Lower leg skin (tissue), 4 donors: ENCODE measurements around the gene ERC1. TPM values are rescaled to one million over a fixed set of nuclear protein-coding genes. Genes with fewer than 3 reads are reported as not detected.

ENCODE experiments used
- DNase-seq, 2 donors: peaks; one replicate each; pipeline ENCODE4 v3.0.0-alpha.2; 2019; ENCODE audit warnings: low spot score in 2 of 2
- H3K4me3 ChIP-seq: fragments of 200-600 bp; sonication (generic); 2 replicates; pipeline ENCODE4 v1.5.1; 2017; ENCODE audit warnings: mild to moderate bottlenecking, low read depth; ENCODE audit not compliant: poor library complexity, severe bottlenecking
- POLR2A ChIP-seq, 2 donors: fragments of 450-650 bp; IDR thresholded peaks; one replicate each; pipeline ENCODE4 v1.6.1; 2016 to 2017; ENCODE audit warnings: antibody characterized with exemption in 2 of 2, mild to moderate bottlenecking in 1 of 2, moderate library complexity in 1 of 2
- WGBS, 2 donors: methylation state at CpG; one replicate each; pipeline ENCODE4 v1.1.5; 2018; 5-methylcytosine and 5-hydroxymethylcytosine counted together
- intact Hi-C: fragments of 100-400 bp; cut with DNase I; formaldehyde crosslinking; loops from one replicate; pipeline ENCODE4 v1.15.0; 2023; ENCODE audit warnings: low total_unique reads
- total RNA-seq, 4 donors: library from RNA; depleted of rRNA; stranded (reverse); fragments of >200 nt; gene quantifications; one replicate each; pipeline ENCODE4 v1.1.0, GENCODE V29; 2016
- TF ChIP-seq, protein P1 (sequence below), 3 donors: fragments of 450-650 bp; IDR thresholded peaks; one replicate each; pipeline ENCODE4 v1.5.1; 2016; ENCODE audit warnings: antibody characterized with exemption in 3 of 3, mild to moderate bottlenecking in 3 of 3, moderate library complexity in 2 of 3

The ERC1 gene
- total RNA-seq, 4 donors from 2014 or later = 22.1 to 42.7 (median 29.7) TPM

DNA sequence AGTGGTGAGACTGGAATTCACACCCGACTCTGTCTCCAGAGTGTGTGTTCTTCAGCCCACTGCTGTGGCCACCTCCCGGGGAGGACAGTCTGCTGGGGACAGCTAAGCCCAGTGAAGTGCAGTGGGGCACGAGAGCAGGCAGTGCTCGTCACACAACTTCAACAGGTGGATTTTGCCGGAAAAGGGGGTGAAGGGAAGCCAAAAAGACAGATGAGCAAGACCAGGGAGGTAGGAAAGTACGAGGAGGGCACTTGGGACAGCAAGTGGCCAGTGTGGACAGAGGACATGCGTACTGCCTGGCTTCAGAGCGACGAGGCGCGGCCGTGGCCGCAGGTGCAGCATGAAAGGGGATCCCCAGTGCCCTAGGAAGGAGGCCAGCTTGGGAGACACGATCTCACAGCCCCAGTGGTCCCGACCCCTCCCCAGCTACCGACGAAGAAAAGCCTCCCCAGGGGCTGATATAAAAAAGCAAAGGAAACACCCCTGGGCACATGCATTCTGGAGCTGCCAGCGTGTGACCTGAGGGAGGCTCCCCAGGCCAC, 507.2 kb downstream of the ERC1 start:
- TF ChIP-seq, protein P1, sequence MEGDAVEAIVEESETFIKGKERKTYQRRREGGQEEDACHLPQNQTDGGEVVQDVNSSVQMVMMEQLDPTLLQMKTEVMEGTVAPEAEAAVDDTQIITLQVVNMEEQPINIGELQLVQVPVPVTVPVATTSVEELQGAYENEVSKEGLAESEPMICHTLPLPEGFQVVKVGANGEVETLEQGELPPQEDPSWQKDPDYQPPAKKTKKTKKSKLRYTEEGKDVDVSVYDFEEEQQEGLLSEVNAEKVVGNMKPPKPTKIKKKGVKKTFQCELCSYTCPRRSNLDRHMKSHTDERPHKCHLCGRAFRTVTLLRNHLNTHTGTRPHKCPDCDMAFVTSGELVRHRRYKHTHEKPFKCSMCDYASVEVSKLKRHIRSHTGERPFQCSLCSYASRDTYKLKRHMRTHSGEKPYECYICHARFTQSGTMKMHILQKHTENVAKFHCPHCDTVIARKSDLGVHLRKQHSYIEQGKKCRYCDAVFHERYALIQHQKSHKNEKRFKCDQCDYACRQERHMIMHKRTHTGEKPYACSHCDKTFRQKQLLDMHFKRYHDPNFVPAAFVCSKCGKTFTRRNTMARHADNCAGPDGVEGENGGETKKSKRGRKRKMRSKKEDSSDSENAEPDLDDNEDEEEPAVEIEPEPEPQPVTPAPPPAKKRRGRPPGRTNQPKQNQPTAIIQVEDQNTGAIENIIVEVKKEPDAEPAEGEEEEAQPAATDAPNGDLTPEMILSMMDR (IDR thresholded peaks at IDR 0.05) = no peak
- no peak for TF ChIP-seq POLR2A (IDR thresholded peaks at IDR 0.05)
- intact Hi-C loops = no loop called here
- no peak for DNase-seq
- H3K4me3 ChIP-seq = no peak overlapping the region
- 72 to 81% methylated on average over 18 of the region's 18 CpGs for WGBS, 2 donors

DNA sequence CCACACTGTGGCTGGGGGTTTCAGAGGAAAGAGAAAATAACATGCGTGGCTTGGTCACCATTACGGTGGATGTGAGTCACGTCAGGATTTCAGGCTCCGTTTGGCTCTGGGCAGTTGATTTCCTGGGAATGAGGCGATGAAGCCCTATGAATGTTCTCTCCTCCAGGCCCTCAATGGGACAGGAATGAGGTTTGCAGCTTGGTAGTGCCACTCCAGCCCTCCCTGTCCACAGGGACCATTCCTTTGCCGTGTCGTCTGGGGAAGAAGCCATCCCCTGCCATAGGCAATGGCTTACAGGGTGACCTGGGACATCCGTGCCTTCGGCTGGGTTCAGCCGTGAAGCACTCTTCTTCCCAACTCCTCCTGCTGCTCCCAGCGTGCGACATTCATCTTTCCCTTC, 508.3 kb downstream of the ERC1 start:
- peak in 1 of 2 donors; percentile 71 for DNase-seq
- TF ChIP-seq, protein P1 (IDR thresholded peaks at IDR 0.05) = no peak
- no peak for TF ChIP-seq POLR2A (IDR thresholded peaks at IDR 0.05)
- H3K4me3 ChIP-seq = no peak overlapping the region
- WGBS, 2 donors = 93 to 94% methylated on average over 12 of the region's 12 CpGs
- intact Hi-C loops = no loop called here

DNA sequence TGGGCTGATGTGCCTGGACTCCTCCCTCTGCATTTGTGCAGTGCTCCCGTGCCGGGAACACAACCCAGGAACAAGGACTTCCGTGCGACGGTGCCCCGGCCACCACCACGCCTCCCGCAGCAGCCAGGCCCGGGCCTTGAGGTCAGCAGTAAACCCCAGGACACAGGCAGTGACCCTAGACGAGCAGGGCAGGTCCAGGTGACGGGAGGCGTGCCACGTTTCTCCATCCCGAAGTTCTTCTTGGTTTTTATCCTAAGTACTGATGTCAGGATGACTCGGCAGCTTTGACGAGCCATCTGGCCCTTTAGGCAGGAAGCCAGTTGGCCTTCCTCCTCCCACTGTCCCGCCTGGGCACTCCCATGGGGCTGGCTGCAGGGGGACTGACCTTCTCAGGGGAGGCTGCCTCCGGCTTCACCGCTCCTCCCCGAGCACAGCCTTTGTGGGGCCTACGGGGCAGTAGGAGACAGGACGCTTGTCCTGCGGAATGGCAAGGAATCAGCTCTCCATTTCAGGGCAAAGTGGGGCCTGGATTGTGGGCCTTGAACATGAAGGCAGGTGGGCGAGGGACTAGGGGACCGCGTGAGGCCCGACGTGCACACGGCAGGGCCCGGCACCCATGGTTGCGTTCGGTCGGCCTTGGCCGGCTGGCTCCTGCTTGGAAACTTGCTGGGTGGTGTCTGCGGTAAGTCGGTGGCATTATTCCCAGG, 509.2 kb downstream of the ERC1 start:
- no peak overlapping the region for H3K4me3 ChIP-seq
- intact Hi-C loops = no loop called here
- TF ChIP-seq, protein P1 (IDR thresholded peaks at IDR 0.05) = no peak
- no peak for TF ChIP-seq POLR2A (IDR thresholded peaks at IDR 0.05)
- 65 to 79% methylated on average over 33 to 36 of the region's 36 CpGs for WGBS, 2 donors
- peak in 1 of 2 donors; percentile 82 for DNase-seq

DNA sequence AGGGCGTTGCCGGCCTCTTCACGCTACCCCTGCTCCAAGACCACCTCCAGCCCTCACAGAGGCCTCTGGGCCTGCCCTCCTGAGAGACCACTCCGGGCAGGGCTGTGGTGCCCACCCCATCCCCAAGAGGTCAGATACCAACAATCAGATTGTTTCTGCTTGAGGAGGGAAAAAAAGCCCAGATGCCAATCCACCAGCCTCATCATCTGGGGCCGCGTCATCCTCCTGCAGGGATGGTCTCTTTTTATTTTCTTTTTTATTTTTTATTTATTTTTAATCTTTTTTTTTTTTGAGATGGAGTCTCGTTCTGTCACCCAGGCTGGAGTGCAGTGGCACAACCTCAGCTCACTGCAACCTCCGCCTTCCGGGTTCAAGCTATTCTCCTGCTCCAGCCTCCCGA, 510.0 kb downstream of the ERC1 start:
- intact Hi-C loops = no loop called here
- DNase-seq = peak in 1 of 2 donors; percentile 52
- H3K4me3 ChIP-seq = no peak overlapping the region
- no peak for TF ChIP-seq POLR2A (IDR thresholded peaks at IDR 0.05)
- WGBS, 2 donors = 85 to 91% methylated on average over 10 of the region's 10 CpGs

DNA sequence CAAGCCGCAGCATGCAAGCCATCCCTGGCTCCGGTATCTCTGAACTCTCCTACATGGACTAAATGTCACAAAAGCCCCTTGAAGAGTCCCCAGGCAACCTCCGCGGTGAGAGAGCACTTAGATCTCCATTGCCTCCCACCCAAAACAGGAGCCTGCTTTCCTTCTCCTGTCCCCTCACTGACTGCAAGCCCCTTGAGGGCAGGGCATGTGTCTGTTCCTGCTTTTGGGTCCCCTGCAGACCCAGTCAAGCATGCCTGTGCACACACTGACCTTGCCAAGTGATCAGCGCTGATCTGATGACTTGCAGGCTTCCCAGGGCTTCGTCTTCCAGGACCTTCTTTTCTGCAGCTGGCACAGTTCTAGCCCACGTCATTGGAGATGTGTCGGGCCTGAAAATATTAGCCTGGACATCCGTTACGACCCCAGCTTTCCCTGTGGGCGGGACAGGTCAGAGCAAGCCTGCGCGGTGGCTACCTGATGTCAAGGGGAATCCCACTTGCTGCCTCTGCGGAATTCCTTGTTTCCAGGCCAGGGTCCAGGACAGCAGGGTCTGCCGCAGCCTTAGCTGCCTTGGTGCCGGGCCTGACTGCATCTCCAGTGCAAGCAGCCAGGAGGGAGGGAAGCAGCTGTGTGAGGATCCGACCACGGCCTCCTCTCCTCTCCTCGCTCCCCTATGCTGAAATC, 510.8 kb downstream of the ERC1 start:
- no peak overlapping the region for H3K4me3 ChIP-seq
- no peak for TF ChIP-seq POLR2A (IDR thresholded peaks at IDR 0.05)
- TF ChIP-seq, protein P1 (IDR thresholded peaks at IDR 0.05) = no peak
- intact Hi-C loops = no loop called here
- WGBS, 2 donors = 68 to 77% methylated on average over 19 of the region's 19 CpGs
- peak in 1 of 2 donors; percentile 83 for DNase-seq

DNA sequence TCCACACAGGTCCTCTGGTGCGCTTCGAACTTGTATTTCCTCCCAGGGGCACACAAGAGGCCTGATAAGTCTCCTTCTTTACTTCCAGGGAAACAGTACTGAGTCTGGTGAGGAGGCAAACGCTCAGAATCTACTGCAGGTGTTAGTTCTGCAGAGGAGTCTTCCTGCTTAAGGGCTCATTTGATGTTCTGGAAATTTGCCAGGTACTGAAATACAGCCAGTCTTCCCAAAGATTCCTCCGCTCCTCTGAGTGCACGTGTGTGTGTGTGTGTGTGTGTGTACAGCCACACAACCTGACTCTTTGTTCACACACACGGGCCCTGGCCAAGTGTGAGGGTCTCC, 511.3 kb downstream of the ERC1 start:
- no peak for TF ChIP-seq POLR2A (IDR thresholded peaks at IDR 0.05)
- TF ChIP-seq, protein P1 (IDR thresholded peaks at IDR 0.05) = no peak
- no peak overlapping the region for H3K4me3 ChIP-seq
- DNase-seq = peak in 1 of 2 donors; percentile 17
- WGBS, 2 donors = 18 to 36% methylated on average over 6 of the region's 6 CpGs
- intact Hi-C loops = no loop called here
